Ramos (cell line): ENCODE results near the gene DLG1.
"Not testable (repeated sequence)": the region's sequence is repeated elsewhere in the genome, so short reads cannot be mapped to it uniquely, and the experiment has no call there.

Experiments used
- in situ Hi-C: fragments of 300-500 bp; cut with MboI; formaldehyde crosslinking; loops from one replicate; pipeline ENCODE4 v1.14.3; 2022; ENCODE audit warnings: low sequenced_read_pairs; ENCODE audit not compliant: unreplicated experiment

The DLG1 gene

DNA sequence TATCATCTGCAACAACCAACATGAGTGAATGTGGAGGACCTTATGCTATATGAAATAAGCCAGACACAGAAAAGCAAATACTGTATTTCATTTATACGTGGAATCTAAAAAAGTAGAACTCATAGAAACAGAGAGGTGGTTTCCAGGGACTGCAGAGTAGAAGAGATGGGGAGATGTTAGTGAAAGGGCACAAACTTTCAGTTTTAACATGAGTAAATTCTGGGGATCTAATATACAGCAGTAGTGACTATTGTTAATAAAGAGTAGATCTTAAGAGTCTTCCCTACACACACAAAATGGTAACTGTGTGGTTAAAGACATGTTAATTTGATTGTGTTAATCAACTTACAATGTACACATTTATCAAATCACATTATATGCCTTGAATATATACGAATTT is 247.9 kb downstream of the DLG1 start:
- in situ Hi-C loops, result no loop called here

DNA sequence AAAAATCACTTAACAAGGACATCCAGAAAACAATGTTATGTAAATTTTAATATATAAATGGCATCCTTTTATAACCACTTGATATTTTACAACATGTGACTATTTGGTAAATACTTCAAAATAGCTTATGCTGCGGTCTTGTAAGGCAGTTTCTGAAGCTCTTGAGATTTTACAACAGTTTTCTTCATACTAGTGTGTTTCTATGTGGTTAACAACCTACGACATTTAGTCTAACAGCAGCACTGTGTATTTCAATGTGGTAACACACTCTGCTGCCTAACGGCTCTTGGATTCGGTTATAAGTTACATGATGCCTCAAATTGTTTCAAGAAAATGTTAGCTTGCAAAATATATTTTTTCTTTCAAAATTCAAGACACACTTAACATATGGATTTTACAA is 255.9 kb downstream of the DLG1 start:
- in situ Hi-C loops, result no loop called here

DNA sequence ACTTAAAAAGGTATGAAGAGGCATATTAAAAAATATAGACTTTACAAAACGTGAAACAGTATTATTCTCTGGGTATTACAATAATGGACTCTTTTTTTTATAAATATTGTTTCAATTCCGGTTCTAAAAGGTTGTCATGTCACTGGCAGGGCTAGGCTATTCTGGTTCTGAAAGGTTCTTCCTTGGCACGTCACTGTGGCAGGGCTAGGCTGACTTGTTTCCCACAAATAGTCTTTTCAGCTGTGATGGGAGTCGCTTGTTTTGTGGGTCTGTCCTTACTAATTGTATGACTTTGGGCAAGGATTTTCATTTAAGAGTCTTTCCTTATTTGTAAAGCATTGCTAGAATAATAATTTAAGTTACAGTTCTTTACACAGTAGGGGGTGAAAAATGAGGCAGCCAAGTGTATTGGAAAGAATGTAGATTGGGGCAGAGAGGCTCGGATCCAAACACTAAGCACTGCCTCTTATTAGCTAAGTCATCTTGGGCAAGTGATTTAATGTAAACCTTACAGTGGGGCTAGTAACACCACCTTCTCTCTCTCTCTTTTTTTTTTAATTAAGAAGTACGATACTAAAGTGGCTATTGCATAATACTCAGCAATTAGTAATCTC is 256.4 kb downstream of the DLG1 start:
- in situ Hi-C loops, result no loop called here

DNA sequence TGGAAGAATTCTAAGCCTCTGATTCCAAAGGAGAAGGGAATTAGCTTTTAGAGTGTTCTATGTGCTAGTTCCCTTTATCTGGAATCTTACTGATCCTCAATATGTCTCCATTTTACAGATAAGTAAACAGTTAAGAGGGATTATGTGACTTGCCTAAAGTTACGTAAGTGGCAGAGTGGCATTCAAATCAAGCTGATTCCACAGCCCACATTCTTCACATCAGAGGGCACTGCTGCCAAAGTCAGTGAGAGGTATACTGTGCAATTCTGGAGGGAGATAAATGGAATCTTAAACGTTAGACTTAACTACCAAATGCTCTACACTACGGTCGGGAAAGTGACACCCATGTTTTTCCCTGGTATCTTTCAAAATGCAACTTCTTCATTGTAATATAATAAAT is 257.8 kb downstream of the DLG1 start:
- in situ Hi-C loops, result no loop called here

DNA sequence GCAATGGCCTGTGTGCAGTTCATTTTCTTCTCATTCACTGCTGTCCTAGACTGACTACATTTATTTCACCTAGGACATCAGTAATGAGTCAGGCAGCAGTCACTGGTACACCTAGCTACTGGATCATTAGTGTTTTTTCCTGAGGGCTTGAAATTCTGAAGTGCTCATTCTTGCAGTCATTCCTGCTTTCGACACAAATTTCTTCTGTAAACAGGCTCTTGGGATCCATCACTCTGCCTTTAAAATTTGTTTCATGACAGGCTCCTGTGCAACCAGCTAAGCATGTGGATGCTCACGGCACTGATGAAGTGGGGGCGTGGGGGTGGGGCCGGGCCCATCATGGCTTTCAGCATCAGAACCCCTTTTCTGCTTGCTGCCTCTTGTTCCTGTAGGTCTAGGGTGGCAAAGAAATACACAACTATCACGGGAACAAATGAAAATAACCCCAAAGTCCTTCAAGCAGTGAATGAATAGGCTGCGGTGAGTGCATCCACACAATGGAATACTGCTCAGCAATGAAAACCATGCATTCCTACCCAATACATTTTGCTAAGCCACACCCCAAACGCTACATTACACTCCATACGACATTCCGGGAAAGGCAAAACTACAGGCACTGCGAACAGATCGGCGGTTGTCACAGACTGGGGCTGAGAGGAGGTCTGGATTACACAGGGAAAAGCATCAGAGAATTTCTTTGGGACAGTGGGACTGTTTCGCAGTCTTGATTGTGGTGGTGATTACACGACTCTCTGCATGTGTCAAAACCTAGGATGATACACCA is 259.5 kb downstream of the DLG1 start:
- in situ Hi-C loops, result no loop called here

DNA sequence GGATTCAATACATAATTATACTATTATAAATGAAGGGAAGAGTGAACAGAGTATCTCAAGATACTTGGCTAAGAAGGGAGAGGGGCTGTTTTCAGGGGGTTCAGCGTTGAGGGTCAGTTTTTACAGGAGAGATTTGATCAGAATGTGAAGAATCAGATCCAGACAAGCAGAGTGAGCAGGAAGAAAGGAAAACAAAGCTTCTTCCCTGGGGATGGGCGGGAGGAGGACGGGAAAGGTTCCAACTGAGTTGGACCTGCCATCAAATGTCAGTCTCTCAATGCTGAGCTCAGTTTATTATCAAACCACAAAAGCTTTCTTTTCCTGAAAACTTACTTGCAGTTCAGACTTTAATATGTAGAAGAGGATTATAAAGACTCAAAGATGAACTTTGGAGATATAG is 262.8 kb downstream of the DLG1 start:
- in situ Hi-C loops, result no loop called here

DNA sequence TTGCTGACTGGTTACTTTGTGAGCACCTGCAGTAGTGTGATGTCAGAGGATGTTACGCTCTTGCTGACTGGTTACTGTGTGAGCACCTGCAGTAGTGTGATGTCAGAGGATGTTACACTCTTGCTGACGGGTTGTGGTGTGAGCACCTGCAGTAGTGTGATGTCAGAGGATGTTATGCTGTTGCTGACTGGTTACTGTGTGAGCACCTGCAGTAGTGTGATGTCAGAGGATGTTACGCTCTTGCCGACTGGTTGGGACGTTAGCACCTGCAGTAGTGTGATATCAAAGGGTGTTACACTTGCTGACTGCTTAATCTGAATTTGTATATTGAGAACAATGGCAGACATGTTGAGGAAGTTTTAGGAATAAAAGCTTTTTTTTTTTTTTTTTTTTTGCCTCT is 263.6 kb downstream of the DLG1 start:
- in situ Hi-C loops, result not testable (repeated sequence)

DNA sequence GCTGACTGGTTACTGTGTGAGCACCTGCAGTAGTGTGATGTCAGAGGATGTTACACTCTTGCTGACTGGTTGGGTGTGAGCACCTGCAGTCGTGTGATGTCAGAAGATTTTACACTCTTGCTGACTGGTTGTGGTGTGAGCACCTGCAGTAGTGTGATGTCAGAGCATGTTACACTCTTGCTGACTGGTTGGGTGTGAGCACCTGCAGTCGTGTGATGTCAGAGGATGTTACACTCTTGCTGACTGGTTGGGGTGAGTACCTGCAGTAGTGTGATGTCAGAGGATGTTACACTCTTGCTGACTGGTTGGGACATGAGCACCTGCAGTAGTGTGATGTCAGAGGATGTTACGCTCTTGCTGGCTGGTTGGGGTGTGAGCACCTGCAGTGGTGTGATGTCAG is 264.6 kb downstream of the DLG1 start:
- in situ Hi-C loops, result not testable (repeated sequence)

DNA sequence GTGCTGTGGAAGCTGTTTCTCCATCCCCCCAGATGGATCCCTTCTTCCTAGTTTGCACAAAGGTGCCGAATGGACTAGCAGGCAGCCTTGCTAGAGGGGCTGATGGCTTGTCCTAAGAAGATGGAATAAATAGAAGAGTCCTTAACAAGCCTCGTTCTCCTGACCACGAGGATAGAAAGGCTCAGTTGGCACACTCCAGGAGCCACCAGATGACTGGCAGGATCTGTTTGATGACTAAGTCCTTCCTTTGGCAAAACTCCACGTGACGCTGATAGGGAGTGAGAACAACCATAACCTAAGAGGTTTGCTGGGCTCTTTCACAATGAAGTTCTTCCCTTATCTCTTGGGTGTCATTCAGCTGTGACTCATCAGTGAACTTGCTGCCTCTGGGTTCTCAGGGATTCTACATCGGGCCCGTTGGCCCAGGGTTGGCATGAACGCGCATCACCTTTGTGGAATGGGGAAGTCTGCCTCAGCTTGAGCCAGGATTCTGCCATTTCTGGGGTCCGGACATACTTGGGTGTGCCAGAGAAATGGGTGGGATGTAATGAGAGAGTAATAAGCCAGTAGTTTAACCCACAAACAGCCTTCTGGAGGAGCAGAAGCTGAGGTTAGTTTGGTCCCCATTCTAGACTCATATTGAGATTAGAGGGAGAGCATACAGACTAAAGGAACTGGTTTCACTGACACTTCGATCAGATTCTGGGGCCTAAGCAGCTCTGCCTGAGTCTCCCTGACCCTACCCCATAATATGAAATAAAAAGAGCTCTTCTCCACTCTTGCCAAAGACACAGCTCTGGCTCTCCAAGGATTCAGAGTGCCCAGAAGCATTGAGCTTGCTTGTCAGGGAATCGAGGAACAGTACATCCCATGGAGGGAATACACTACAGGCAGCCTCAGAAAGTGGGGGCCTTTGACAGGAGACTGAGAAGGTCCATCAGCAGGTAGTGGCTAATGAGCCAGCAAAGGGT is 266.8 kb downstream of the DLG1 start:
- in situ Hi-C loops, result no loop called here

DNA sequence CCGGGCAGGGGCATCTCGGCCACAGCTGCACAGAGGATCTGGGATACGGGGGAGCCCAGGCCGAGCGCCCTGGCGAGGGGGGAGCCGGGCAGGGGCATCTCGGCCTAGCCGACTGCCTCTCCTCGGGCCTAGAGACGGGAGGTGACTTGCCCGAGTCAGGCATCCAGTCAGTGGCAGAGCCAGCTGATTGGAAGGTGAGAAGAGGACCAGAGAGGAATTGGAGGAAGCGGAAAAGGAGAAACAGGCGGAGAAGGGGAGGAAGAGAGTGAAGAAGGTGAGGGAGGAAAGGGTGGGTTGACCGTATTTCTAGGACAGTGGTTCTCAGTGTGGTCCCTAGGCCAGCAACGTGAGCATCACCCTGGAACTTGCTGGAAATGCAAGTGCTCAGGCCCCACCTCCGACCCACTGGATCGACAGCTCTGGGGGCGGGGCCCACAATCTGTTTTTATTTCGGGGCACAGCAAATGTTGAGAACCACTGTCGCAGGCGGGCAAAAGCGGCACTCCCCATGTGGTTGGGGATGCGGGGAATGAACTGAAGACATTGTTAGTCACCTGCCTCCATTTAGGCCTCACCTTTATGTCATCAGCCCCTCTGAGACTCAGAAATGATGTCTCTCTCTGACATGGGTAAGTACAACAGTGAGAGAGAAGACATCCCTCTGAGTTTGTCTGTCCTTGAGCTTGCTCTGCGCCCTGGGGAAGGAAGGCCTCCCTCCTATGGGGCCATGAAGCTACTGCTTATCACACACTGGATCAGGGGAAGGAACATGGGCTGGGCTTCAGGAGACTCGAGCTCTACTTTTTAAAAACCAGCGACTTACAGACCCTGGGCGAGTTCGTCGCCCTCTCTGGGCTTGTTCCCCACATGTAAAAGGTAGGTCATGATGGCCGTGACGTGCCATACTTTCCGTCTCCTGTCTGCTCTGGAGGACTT is 267.8 kb downstream of the DLG1 start:
- in situ Hi-C loops, result no loop called here

DNA sequence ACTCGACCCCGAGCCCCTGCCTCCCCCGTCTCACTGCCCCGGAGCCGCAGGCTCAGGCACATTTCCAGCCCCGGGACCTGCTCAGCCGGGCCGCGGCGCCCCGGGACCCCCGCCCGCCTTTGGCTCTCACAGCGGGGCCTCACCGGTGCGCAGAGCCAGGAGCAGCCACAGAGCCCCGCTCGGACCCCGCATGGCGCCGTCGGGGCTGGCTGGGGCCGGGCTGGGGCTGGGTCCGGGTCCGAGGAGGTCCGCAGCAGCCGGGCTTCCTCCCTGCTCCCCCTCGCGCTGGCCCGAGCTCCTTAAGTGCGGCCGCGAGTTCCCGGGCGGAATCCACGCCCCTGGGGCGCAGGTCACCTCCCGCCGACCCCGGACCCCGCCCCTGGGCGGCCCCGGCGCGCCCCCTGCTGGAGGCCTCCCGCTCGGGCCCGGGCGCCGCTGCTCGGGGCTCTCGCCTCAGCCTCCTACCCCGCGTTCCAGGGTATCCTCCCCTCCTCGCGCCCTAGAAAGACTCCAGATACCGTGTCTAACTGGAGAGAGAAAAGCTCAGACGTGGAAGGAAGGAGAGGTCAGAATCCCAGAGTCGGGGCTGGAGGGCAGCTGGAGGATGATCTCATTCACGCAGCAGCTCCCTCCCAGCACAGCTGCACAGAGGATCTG is 268.8 kb downstream of the DLG1 start, which contains the start of gene MELTF:
Gene MELTF (minus strand): TSS at position 307 of the 657 bp plus-strand sequence. CDS start 115 bp downstream, at position 192.
- in situ Hi-C loops, result no loop called here

DNA sequence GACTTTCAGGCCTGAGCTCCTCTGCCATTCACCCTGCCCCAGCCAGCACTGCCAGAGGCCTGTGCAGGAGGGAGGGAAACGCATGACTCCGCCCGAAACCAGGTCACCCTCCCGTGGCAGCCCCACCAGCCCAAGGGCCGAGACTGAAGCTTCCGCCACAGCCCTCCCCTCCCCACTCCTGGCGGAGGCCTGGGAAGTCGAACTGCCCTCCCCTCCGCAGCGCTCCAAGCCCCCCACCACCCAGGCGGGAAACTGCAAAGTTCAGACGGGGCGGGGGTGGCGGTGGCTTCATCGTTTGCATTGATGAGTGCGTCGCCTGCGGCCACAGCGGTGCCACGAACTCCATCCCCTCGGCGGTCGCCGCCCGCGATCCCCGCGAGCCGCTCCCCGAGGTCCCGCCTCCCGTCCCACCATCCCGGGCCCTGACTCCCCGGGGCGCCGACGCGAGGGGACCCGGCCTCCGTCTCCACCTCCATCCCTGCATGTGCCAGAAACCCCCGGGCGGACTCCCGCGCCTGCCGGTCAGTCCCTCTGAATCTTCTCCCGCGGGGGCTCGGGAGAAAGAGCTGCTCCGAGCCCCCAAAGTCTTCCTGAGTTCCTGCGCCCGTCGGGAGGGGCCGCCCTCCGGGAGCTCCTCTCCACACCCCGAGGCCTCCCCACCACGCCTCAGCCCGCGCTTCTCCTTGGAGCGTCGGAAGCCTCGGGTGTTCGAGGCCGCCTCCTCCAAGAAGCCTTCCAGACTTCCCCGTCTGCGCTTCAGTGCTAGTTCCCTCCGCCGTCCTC is 269.5 kb downstream of the DLG1 start:
- in situ Hi-C loops, result no loop called here

DNA sequence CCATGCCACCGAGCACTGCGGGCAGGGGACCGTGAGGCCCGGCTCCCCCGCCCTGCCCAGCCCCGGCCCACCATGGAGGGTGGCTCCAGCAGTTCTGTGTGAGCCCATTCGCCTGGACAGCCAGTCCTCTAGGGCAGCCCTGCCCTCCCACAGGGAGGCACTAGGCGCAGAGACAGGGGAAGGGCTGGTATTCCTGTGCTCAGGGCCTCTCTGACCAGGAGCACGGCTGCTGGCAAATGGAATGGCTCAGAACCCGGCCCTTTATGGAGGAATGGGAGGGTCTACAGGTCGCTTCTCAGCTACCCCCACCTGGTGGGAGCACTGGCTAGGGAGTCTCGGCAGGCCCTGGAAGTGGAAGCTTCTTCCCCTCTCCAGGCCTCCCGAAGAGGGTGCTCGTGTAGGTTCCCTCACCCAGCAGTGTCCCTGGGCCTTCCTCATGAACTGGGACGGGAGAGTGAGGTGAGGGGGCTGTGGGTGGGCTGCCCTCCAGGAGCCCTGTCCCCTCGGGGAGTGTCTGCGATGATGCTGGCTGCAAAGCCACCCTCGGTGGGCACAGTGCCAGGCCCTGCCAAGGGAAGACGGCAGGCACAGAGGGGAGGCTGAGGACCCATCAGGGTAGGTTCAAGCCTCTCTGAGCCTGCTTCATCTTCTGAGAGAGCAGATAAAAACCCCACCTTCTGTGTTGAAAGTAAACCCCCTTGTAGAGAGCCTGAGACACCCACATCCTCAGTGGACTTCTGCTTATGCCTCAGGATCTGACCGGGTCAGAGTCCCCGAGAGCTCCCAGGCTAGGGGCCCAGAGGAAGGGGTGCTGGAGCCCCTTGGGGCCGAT is 270.3 kb downstream of the DLG1 start:
- in situ Hi-C loops, result no loop called here

DNA sequence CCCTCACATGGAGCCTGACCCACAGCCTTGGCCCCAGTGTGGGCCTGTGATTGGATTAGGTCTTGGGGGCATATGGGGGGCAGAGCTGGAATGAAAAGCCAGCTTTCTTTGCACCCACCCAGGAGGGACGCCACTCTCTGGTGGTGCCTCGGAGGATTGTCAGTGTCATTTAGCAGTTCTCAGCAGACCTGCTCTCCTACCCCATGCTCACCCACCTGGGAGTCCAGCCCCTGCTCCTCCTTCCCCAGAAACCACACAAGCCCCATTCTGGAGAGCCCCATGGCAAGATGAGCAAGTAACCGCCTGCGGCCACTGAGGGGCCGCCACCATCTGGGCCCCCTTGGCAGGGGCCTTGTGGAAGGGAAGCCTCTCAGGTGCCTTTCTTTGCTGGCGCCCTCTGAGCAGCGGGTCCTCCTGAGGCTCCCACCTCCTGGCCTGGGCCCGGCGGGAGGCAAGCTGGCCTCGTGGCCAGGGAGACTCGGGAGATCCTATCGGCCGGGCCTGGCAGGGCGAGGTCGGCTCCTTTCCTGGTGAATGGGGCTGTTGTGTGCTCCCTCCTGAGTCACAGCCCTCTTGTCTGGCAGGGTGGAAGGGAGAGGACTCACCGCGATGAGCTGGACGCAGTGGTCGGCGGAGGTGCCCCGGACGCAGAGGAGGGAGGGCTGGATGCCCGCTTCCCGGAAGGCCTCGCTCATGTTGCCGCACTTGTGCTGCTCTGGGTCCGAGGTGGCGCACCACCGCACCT is 271.1 kb downstream of the DLG1 start:
- in situ Hi-C loops, result no loop called here

DNA sequence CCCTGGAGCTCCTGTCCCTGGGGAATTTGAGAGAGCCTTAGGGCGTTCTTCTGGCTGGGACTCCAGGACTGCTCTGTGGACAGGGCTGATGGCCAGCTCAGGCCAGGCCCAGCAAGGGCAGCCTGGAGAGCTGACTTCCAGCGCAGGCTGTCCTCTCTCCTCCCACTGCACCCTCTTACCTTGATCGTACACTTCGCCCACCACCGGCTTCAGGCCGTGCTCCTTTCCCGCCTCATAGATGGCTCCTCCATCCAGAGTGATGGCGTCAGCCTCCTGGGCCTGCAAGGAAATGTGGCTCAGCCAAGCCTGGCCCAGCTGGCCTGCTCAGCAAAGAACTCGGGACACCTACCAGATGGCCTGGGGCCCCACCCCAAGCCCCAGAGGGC is 271.9 kb downstream of the DLG1 start:
- in situ Hi-C loops, result no loop called here

DNA sequence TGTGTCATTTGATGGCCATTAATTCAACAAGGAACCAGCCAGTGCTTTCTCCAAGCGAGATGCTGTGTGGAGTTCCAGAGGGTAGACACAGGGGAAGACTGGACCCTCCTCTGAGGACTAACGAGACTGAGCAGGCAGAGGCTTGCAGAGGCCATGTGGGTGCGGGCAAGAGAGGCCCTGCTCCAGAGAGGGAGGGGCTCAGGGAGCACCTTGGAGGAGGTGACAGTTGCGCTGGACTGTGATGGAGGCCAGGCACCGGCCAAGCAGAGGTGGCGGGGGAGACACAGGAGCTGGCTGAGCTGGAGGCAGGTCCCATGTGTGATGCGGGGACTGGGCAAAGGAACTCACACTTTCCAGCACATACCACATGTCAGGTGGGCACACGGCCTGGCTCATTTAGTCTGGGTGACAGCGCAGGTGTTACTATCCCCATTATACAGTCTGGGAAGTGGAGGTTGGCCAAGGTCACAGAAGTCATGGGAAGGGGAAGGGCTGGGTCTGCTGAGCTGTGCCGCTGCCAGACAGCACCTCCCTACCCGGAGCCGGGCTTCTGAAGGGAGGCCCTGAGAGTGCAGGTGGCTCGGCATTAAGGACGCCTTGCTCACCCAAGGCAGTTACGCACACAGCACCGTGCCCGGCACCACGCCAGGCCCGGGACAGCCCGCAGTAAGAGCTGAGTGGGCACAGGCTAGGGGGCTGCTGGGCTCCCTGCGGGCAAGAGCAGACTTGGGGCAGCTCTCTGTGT is 272.5 kb downstream of the DLG1 start:
- in situ Hi-C loops, result no loop called here
